ENCODE measurements around the gene PHF20.
"Not testable (repeated sequence)": the region's sequence is repeated elsewhere in the genome, so short reads cannot be mapped to it uniquely, and the experiment has no call there.

The PHF20 gene

DNA sequence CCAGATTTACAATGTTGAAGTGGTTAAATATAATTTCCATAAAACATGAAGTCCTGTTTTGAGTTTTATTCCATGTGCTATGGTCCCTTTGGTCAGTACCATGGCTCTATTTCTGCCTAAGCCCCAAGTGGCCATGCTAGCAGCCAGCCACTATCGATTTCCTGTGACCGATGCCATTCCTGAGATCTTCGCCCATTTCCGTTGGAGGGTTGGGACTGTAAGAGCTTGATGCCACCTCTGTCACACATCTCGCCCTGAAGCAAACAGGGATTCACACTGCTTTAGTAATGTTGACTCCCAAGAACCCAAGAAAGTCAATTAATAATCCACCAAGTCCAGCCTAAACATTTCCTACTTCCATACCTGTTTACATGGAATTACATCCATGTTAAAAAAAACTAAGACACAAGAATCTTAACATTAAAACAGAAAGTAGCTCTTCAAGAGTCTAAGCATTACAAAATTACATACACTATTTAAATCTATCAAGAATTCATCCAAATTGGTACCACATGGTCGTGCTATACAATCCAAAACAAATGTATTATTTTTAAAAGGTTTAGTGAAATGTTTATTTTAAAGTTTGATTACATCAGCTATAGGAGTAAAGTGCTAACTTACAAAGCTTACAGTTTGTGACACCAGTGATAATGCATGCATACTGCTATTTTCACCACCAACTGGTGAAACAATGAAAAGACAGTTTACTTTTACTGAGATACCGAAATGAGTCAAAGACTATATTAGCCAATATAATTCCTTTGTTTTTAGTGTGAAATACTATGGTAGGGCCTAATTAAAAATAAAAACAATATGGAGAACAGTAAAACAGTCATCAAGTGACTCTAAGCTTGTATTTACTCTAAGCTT is 32.3 kb upstream of the PHF20 start:
- DNase-seq = peak in 1 of 2 experiments; percentile 31

DNA sequence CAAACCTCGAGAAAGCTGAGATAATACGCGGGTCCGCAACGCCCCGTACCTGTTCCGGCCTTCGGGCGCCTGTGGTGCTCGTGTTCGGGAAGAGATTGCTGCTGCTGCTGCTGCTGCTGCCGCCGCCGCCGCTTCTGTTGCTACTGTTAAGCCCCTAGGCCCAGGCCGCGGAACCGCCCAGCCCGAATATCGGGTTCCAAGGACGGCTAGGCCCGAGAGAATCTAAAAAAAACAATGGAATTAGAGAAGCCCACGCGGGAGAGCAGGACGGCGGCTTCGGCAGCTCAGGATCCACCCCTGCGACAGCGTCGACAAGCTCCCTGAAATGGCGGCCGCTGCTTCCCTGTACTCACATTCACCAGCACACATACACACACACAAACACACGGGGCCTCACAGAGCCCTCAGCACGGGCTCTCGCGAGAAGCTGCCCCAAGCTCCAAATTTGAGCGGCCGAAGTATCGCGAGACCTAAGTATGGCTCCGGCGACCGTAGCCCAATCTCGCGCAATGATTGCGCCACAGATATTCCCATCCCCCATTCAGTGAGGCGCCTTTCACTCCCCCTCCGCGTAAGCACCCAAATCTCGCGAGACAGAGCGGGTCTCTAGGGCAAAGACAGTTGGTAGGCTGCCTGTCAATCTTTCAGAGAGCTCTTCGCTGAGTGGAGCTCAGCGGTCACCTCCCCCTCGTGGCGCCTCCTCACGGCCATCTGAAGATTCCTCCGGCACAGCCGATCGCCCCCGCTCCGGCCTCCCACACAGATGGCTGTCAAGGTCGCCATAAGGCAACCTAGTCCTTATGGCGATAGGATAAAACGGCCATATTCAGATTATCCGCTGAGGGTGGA is 29.7 kb upstream of the PHF20 start, which contains the start of gene RBM39:
RBM39 (minus strand) TSS at position 369 of the 849 bp plus-strand sequence. CDS start 1,386 bp downstream, outside the sequence.
- peak; percentile 100 for DNase-seq

DNA sequence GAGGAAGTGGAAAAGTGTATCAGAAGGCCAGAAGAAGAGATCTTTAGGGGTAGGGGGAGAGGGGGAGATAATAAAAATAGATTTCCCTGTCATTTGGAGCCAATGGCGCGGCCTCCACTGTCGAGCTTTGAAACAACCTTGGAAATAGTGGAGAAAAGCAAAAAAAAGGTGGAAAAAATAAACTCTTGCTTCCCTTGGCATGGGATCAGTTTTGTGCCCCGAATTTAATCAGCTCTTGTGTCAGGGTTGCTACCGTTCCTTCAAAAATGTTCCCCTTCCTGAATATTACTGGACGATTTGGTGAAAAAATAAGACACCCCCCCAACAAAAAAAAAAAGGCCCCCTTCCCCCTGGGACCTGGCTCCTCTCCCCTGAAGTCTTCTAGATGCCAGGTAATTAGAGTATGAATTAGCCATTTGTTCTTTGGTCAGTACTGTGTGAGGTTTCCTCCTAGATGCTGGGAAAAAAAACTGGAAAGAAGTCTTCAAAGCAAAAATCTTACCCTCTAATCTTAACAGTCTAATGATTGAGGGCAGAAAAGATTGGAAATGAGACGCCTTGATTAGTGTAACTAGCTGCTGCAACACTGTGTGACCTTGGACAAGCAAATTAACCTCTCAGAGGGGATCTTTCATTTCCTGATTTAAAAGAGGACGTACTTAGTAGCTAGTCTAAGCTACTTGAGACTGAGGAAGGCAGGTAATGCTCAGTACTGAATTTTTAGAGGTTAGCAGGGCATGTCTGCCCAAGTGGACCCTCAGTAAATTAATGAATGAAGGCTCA is 28.9 kb upstream of the PHF20 start:
- peak; percentile 38 to 69 for DNase-seq

DNA sequence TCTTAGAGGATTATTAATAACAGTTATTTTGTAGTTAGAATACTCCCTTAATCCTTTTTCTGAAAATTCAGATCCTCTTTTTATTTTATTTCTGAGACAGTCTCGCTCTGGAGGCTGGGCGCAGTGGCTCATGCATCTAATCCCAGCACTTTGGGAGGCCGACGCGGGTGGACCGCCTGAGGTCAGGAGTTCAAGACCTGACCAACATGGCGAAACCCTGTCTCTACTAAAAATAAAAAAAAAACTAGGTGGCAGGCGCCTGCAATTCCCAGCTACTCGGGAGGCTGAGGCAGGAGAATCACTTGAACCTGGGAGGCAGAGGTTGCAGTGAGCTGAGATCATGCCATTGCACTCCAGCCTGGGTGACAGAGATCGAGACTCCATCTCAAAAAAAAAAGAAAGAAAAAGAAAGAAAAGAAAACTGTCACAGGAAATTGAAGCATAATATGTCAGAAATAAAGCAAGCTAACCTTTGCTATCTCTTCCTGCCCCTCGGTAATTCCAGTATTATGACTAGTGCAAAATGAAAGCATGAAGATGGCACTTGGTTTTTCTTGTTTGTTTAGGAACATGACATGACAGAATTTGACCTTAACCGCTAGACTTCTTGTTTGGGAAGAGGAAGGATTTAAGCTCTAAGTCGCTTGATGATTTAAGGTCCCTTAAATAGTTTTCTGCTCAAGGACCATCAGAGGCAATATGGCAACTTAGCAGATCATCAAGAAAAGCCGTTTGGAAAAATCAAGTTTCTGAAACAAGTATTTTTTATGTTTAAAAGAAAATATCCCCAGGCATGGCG is 27.9 kb upstream of the PHF20 start:
- DNase-seq = no peak

DNA sequence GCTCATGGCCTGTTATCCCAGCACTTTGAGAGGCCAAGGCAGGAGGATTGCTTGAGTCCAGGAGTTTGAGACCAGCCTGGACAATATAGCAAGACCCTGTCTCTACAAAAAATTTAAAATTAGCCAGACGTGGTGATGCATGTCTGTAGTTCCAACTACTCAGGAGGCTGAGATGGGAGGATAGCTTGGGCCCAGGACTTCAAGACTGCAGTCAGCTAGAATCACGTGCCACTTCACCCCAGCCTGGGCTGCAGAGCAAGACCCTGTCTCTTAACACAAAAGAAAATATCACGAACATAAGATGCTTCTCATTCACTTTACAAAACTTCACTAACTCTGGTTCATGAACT is 27.3 kb upstream of the PHF20 start:
- DNase-seq = not testable (repeated sequence)

DNA sequence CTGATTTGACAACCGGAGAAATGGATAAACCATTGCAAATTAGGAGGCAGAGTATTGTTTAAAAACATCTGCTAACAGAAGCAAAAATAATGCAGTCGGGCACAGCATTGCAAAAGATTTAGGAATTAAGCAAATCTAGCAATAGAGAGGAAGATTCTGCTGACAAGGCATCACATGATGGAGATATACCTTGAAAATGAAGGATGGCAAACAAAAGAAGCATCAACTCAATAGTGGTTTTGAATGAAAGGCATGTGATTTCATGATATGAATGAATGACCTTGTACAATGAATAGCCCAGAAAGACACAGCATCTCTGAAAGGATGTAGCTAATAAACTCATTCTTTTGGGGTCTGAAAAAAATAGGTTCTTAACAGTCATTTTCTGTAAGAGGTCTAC is 21.2 kb upstream of the PHF20 start:
- no peak for DNase-seq

DNA sequence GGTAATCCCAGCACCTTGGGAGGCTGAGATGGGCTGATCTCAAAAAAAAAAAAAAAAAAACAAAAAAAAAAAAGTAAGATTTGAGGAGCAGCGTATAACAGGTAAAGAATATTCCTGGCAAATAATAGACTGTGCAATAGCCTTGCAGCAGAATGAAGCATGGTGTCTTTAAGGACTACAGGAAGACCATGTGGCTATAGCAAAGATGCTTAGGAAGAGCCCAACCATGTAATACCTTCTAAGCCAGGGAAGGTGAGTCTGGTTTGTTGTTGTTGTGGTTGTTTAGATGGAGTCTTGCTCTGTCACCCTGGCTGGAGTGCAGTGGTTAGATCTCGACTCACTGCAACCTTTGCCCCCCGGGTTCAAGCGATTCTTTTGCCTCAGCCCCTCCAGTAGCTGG is 15.4 kb upstream of the PHF20 start:
- DNase-seq = no peak

DNA sequence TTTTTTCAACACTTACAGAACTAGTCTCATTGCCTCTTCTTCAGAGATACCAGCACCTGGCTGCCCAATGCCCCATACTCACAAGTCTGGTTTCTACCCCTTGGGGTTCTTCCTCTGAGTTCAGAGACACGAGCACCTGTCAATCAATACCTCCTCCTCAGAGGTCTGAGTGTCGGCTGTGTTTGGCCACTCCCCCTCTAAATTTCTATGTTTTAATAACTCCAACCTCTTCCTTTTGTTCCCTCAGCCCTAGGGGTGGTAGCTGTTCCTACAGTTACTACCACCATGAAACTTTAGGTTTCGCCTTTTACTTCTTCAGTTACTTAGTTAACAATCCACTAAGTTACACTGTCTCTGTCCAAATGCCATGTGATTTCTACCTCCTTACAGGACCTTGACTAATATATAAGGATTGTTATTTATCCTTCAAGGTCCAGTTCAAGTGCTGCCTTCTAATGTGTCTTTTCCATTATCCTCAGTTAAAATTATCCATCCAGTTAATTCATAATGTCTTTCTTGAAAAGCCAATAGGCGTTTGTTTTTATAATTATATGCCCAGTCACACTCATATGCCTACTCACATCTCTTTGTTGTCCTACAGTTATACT is 14.6 kb upstream of the PHF20 start:
- no peak for DNase-seq

DNA sequence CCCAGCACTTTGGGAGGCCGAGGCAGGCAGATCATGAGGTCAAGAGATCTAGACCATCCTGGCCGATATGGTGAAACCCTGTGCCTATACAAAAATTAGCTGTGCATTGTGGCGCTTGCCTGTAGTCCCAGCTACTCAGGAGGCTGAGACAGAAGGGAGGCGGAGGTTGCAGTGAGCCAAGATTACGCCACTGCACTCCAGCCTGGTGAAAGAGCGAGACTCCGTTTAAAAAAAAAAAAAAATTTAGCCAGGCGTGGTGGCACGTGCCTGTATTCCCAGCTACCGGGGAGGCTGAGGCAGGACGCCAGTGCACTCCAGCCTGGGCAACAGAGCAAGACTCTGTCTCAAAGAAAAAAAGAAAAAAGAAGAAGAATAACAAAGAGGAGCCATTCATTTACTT is 10.3 kb upstream of the PHF20 start:
- DNase-seq = not testable (repeated sequence)

DNA sequence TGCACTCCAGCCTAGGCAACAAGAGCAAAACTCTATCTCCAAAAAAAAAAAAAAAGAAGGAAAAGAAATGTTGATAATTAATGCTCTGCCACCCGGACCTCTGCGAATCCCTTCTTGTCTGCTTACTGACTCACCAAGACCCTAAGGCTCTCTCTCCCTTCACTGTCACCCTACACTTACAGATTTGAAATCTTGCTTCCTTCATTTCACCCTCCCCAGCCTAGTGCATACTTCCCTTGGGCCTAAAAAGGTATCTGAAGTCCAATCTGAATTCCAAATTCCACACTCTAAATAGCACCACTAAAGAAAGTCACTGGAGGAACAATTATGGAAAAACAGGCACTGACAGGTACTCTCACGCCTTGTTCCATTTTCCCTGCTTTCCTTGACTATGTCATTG is 9.4 kb upstream of the PHF20 start:
- no peak for DNase-seq

DNA sequence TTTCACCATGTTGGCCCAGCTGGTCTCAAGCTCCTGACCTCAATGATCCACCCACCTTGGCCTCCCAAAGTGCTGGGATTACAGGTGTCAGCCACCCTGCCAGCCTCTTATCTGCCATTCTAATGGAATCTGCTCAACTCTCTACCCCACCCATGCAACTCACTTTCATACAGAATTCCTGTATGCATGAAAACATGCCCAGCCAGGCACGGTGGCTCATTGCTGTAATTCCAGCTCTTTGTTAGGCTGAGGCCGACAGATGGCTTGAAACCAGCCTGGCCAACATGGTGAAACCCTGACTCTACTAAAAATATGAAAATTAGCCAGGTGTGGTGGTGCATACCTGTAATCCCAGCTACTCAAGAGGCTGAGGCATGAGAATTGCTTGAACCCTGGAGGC is 6.9 kb upstream of the PHF20 start:
- not testable (repeated sequence) for DNase-seq

DNA sequence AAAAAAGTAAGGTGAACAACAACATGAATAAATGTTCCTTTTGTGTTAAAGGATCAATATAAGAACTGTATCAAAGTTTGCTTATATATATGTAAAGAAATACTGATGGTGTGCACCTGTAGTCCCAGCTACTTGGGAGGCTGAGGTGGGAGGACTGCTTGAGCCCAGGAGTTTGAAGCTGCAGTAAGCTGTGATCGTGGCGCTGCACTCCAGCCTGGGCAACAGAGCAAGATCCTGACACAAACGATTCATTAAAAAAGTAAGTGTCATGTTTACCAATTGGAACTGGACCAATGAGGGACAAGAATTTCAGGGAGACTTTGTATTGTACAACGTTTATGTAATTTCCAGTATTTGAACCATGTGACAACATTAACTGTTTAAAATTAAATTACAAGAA is 5.0 kb upstream of the PHF20 start:
- no peak for DNase-seq

DNA sequence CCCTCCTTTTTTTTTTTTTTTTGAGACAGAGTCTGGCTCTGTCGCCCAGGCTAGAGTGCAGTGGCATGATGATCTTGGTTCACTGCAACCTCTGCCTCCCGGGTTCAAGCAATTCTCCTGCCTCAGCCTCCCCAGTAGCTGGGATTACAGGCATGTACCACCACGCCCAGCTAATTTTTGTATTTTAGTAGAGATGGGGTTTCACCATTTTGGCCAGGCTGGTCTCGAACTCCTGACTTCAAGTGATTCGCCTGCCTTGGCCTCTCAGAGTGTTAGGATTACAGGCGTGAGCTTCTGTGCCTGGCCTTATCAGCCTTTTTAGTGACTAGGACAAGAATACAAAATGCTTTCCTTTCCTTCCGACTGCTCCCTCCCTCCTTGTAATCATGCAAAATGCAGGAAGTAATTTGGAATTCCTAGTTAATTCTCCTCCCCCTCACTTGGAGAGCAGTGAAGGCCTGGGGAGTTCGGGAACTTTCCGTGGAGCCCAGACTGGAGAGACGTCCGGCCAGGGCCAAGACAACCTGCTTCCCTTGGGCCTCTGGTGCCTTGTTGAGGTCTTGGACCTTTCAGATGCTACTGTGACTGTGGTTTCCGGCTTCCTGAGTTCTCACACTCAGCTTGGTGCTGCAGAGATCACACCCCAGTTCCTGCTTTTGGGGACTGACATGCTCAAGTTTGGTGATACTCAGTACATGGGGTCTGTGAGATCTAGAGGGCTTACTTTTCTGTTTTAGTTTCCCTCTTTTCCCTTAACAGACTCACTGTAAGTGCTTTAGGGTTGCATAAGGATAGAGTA is 3.9 kb upstream of the PHF20 start:
- no peak for DNase-seq

DNA sequence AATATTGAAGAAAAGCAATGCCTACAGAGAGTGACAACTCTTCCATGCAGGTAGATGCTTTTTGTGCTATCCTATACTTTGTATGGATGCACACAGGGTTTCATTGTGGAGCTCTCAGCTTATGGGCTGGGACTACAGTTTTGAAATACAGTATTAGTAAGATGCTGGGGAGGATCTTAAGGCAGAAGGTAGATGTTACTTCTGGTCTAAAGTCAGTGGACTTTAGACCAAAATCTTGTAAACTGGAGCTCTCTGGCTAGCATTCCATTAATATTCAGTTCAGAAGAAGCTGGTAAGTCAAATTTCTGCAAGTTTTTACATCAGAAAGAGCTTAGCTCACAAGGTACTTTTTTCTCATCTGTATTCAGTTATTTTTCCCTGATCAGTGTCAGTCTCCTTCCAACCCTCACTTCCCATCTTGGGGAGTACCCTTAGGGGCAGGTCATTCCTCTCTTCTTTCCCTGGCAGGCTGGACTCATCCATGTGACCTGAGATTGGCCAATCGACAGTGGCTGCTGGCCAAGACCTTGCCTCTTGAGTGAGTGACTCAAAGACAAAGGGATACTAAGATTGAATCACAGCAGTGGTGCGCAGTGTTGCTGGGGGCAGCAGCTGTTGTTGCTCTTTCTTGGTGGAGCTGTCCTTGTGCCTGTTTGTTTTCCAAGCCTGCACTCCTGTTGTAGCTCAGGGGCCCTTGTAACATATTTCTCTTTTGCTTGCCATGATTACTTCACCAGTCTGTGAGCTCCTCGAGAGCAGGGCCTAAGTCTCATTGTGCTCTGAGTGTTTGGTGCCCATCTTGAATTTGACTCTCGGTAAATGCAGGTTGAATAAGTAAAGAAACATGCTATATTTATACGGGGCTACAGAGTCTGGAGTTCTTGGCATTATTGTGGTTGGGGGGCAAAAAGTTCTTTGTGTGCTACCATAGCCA is 2.8 kb upstream of the PHF20 start:
- peak; percentile 90 to 94 for DNase-seq

DNA sequence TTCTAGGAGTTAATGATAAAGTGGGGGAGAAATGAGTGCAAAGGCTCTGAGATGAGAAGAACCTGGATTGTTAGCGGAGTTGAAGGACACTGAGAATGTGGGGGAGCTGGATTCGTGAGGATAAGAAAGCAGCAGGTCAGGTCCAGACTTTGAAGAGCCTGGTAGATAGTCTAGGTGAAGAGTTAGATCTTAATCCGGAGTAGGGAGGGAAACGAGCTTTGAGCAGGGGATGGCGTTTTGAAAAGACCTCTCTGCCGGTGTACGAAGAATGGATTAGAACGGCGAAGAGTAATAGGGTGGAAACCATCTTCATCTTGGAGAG is 487 bp upstream of the PHF20 start:
- peak in 1 of 2 experiments; percentile 37 for DNase-seq

DNA sequence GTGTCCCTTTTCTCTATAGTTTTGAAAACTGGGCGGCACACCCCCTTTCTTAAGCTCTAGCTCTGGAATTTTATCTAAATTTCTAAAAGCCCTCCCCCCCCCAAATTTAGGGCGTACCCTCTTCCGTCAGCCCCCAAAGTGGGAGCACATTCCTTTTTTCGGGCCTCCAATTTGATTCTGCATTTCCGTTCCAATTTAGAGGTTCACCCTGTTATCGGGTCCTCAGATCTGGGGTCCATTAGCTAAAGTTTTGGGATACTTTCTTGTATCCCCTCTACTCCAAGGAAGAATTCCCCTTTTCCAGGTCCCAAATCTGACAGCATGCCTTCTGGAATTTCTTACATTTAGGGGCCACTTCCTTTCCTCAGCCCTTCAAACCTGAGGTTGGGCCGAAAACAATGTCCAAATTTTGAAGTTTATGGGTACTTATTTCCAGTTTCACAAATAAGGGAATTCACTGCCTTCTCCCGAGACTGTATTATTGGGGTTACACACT is 796 bp downstream of the PHF20 start:
- no peak for DNase-seq

DNA sequence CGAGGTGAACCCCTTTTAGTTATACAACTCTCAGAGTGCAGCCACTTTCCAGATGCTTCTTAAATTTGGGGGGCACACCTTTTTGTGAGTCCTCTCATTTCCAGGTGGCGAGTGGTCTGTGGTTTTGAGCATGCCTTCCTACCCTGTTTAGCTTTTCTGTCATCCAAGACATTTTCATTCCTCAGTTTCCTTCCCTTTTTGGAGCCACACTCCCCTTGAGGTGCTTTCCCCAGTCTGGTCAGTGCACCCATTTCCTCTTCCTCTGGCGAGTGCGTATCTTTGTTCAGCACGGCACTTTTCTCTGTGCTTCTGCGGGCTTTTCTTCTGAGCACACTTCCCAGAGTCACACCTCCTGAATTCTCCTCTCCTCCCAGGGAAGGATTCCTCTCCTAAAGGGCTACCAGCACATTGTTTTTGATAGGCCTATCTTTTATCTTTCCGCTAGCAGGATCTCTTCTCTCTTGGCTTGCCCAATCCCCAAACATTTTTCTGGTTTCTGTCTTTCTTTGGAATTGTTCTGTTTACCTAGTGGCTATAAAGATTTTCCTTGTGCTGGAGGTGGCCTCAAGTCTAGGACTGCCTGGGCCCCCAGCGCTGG is 1.4 kb downstream of the PHF20 start:
- no peak for DNase-seq

DNA sequence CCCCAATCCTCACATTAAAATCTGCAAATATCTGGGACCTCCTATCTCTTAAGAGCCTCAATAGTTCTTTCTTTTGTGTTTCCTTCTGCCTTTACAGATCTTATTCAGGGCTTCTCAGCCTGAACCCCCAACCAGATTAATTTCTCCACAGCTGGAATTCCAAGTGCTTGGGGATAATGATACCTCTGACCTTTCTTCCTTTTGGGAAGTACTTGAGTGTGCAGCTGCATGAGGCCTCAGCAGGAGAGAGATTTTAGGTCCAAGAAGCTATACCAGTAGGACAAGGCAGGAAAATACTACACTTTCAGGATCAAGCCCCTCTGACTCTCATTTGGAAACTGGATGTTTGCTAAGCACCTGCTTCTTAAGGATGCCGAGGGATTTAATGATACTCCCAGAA is 2.6 kb downstream of the PHF20 start:
- DNase-seq = no peak

DNA sequence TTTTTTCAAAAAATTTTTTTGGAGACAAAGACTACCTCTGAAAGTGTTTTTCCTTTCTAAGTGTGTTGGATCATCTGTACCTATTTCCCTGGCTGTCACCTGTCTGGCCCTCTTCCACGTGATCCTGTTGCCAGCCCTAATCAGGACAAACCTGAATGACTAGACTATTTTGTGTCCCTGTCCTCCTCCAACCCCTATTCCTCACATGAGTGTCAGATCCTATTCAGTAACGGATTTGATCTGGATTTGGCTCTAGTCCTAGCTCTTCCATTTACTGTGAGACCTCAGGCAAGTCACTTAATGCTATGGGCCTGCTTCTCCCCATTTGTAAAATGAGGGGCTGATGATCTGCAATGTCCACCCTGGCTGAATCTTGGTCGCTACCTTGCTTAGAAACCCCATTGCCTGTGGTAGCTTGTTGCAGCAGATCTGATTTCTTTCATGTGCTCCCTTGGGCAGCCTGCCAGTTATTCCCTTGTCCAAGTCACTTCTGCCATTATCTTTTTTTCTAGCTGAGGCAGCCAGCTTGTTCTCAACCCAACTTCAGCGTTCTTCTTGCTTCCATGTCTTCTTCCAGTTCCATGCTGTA is 4.8 kb downstream of the PHF20 start:
- peak; percentile 7 to 23 for DNase-seq

All from NCI-H524 (cell line).